Measurements from ENCODE around the gene SCAI.
"Not testable (repeated sequence)": the region's sequence is repeated elsewhere in the genome, so short reads cannot be mapped to it uniquely, and the experiment has no call there.

The SCAI gene

DNA sequence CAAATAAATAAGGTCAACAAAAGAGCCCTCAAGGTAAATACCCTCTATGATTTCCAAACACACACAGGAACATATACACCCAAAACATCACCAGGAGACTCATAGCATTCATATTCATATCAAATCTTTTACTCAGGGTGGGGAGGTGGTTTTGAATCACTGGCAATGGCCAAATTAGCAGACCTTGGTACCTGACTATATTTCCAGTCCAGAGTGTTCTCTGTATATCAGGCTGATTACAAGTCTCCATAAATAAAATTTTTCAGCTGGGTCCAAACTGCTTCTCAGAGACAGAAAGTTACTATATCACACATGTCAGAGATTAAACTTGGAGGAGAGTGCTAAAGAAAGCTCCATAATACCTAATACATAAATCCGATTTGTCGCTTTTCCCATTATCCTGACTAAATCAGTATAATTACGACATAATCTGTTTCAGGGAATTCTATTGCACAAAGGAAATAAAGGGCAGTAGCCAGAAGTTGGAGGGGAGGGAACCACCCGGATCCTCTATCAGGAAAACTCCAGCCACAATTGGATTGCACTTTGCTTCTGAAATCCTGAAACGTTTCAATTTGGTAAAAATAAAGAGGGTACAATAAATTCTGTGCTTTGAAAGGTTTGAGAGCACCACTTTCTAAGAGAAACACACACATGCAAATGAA is 195.5 kb downstream of the SCAI start:
- DNase-seq (ENCODE audit: low read depth), result no peak

DNA sequence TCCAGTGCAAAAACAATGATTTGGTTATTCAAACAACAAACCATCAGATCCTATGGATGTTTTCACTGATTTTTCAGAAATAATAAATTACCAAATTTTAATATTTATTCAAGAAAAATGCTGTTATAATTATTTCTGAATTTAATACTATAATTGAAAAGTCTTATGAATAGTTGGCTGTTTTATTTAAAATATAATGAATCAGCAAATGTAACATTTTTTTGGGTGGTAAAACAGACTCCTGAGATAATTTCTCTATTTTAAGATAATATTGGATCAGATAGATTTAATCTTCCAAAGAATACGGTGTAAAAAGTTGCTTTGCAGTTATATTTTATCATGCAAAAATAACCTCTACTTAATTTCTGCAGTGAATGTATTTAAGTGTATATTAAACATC is 197.2 kb downstream of the SCAI start:
- DNase-seq (ENCODE audit: low read depth), result no peak

DNA sequence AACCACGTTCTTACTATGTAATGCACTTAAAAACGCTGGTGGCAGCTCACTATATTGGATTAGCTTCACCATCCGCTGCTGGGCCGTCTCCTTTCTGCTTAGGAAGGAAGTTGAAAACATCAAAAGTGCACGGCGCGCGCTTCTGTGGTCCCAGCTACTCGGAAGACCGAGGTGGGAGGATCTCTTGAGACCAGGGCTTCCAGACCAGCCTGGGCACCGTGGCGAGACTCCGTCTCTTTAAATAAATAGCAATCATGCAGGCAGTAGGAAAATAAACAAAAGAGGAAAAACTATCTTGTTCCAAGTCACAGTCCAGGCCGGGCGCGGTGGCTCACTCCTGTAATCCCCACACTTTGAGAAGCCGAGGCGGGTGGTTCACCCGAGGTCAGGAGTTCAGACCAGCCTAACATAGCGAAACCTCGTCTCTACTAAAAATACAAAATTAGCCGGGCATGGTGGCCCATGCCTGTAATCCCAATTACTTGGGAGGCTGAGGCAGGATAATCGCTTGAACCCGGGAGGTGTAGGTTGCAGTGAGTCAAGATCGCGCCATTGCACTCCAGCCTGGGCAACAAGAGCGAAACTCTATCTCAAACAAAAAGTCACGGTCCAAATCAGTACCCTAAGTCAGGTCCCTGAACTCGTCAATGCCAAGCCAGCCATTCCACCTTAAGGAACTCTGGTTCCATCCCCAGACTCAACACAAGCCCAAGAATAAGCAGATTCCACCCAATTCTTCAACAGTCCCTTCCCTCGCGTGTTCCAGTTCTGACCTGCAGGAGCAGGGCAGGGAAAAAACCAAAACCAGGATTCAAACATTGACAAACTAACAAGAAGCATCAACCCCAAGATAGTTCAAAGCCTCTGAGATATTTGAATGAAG is 201.4 kb downstream of the SCAI start:
- no peak for DNase-seq (ENCODE audit: low read depth)

DNA sequence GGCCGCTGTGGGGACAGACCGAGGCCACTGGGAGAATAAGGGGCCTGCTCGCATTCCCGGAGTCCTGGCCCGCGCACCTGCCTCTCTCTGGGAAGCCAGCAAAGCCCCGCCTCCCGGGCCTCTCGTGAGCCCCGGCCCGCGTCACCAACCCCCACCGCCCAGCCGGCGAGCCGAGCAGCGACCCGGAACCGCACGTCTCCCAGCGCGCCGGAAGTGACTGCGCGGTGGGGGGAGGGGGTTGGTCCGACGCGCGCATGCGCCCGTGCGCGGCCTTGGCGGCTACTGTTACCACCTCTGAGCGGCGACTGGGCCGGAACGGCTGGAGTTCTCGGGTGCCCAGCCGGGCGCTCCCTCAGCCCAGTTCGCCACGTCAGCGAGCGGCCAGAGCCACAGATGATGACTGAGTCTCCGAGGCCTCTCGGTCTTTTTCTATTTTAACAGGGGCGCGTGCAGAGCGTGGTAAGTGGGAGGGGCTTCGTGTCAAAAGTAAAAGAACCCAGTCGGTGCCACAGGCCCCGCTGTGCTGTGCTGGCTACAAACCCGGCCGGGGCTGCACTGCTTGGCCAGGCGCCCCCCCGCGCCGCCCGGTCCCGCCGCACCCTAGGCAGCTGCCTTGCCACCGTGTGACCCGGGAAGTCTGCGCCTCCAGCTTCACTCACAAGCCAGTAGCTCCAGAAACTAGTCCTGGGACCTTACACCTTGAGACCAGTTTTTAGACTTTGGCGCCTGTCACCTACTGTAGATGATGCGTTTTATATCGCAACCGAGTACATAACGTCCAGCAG is 202.2 kb downstream of the SCAI start, which contains the start of gene GOLGA1:
Gene GOLGA1, minus strand, starts transcription at position 190 of the 785 bp plus-strand sequence. CDS start 2,372 bp downstream, outside the sequence.
- peak; percentile 56 for DNase-seq (ENCODE audit: low read depth)

DNA sequence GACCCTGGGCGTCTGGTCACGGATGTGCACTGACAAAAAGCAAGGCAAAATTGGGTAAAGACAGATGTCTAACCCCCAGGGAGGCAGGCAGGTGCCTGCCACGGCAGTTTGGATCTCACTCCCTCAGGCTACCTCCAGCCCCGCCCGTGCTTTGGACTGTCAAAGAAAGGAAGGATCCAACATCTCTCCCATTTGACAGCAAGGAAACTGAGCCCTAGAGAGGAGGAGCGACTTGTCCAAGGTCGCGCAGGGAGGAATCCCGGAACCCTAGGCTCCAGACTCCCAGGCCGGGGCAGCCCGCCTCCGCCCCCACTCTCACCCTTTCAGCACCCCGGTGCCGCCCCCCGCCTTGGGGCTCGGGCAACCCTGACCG is 202.8 kb downstream of the SCAI start:
- no peak for DNase-seq (ENCODE audit: low read depth)

DNA sequence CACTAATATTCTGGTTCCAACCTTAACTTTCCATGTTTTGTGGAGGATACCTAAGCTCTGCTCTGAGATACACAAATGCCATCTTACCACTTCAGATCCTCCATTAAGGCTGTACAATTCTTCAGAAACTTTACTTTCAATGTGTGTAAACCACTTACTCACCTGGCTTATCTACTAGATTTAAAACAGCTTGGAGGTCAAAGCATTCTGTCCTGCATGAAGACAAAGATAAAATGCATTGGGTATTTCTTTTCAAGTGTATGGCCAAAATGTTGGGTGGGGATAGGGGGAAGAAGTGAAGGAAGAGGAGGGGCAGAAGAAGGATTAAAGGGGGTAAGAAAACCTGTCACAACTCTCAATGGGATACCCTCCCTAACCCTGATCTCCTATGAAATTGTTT is 203.4 kb downstream of the SCAI start:
- DNase-seq (ENCODE audit: low read depth), result no peak

DNA sequence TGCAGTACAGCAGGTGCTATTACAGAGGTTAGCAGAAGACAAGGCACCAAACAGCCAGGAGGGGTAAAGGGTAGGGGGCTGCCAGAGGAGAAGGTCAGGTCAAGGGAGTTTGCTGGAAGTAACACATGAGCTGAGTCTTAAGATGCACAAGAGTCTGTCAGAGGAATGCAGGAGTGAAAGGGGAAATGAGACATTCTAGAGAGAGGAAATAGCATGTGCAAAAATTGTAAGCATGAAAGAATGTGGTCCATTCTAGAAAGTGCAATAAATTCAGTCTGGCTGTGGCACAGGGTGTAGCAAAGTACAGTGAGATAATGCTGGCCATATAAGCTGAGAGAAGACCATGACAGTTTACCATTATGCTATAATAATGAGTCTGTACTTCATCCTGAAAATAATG is 209.0 kb downstream of the SCAI start:
- DNase-seq (ENCODE audit: low read depth), result peak; percentile 58

DNA sequence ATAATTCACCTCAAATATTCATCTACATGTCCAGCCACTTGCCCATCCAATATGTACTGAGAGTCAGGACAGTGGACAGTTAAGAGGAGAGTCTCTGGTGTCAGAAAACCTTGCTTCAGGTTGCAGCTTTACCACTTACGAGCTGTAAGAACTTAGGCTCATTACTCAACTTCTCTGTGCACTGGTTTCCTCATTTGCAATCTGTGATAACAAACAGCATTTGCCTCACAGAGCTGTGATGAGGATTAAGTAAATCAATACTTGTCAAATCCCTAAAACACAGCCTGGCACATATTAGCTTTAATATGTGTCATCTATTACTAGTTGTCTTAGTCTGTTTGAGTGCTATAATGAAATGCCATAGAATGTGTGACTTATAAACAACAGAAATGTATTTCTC is 211.0 kb downstream of the SCAI start:
- DNase-seq (ENCODE audit: low read depth), result no peak

DNA sequence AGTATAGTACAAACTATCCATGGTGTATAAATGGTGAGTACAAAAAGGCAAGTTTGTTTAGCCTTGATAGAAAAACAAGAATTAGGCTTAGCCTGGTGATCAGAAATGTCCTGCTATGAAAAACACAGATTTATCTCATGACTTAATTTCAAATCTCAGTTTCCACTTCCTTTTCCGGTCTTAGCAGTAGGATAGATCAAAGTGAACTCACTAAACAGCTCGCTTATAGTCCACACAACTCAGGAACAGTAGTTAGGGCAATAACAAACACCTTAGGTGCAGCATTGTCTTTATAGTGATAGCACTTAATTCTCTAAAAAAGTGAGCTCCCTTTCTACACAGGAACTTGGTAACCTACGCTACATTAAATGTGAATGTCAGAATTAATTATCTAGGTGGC is 213.9 kb downstream of the SCAI start:
- no peak for DNase-seq (ENCODE audit: low read depth)

DNA sequence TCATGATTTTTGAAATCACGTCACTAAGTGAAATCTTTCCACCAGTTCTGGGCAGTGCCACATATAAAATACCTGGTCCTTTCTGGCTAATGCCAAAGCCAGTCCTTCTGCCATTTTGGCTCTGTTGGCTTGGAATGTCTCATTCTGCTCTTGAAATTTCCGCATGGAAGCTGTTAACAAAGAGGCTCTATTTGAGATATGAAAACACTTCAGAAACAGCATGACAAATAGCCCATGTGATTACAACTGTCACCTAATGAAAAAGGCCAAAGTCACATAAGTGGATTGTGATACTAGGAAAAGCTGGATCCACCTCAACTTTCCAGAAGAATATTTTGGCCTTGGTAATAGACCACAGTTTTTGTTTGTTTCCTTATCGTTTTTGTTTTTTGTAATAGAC is 215.2 kb downstream of the SCAI start:
- no peak for DNase-seq (ENCODE audit: low read depth)

DNA sequence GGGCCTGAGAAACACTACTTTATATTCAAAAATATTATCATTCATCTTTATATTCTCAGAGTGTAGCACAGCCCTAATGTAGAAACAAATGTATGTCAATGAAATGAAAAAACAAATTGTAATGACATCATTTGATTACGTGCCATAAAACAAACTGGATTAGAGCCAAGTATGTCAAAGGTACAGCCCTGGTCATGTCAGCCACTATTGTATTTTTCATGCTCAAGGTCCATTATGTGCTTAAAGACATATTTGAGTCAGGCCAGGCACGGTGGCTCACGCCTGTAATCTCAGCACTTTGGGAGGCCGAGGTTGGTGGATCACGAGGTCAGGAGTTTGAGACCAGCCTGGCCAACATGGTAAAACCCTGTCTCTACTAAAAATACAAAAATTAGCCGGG is 222.9 kb downstream of the SCAI start:
- not testable (repeated sequence) for DNase-seq (ENCODE audit: low read depth)

DNA sequence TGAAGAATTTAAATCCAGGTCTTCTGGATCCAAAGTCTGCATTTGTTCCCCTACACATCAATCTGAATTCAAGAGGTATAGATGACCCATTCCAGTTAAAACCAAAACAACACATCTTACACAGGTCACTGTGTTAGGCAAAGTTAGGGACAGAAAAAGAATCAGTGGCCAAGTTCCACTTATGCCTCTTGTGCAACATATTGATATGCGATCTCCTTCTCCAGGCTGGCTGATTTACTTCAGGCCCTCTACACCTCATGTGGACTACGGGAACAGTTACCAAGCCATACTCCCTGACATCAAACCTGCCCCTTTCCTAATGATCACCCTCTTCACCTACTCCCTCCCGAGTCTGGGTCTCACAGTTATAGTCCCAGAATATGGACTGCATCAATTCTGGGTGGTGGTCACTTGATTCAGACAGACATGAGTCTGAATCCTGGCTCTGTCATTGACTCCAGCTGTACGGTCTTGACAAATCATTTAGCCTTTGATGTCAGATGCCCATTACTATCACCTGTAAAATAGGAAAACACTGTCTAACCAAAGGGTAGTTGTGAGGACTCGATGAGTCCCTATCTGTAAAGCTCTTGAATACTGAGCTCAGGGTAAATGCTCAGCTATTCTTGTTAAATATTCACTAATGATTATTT is 228.4 kb downstream of the SCAI start:
- no peak for DNase-seq (ENCODE audit: low read depth)

DNA sequence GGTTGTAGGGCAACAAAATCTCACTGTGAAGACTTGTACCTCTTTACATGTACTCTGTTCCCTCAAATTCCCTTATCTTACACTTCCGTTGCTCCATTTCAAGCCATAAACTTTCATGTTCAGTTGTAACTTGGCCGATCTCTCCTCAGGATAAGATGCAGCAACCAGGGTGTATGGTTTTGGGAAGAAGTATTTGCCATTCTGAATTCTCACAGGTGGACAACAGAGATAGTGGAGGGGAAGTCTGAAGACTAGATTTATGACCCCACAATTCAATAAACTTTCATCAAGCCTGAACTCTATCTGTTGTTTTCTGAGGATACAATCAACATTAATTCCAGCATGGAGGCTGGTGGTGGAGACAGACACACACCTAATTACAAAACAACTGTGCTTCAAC is 229.9 kb downstream of the SCAI start:
- DNase-seq (ENCODE audit: low read depth), result no peak

DNA sequence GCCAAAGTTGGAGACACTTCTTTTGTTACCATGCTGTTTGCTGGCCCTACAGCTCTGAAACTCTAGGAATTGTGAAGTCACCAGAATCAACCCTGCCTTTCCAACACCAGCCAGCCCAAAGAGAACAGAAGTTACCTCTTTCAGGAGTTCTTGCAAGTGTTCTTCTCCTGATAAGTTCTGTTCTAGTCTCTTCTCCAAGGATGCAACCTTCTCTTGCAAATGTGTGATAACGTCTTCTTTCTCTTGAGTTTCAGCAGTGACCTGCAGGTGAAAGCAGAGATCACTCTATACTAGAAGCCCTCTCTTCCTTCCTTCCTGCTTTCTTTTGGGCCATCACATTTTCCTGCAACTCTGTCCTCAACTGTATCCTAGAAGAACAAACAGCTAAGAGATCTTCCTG is 231.6 kb downstream of the SCAI start:
- no peak for DNase-seq (ENCODE audit: low read depth)

DNA sequence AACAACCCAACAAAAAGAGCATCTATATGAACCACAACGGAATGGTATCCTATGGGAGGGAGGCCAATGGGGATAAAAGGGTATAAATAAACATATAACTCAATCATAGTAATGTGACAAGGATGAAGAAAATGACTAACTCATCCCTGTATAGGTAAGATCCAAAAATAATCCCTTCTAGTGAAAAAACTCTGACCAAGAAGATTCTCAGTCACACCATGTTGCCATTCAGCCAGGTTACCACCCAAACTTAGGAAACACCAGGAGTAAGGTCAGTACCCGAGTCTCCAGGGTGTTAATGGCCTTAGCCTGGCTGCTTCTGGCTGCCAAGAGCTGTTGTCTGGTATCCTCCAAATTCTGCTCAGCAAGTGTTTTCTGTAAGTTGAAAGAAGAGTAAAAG is 235.2 kb downstream of the SCAI start:
- no peak for DNase-seq (ENCODE audit: low read depth)

DNA sequence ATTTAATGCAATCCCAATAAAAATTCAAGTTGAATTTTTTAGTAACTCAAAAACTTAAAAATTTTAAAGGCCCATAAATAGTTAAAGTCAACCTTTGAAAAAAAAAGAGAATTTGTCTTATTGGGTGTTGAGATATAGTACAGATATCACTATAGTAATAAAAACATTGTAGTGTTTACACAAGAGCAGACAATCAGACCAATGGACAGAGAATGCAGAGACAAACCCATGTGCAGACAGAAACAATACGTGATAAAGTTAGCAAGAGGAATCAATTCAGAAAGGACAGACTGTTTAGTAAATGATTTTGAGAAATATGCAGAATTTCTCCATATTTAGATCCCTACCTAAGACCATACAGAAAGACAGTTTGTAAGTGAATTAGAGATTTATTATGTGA is 236.4 kb downstream of the SCAI start:
- no peak for DNase-seq (ENCODE audit: low read depth)

DNA sequence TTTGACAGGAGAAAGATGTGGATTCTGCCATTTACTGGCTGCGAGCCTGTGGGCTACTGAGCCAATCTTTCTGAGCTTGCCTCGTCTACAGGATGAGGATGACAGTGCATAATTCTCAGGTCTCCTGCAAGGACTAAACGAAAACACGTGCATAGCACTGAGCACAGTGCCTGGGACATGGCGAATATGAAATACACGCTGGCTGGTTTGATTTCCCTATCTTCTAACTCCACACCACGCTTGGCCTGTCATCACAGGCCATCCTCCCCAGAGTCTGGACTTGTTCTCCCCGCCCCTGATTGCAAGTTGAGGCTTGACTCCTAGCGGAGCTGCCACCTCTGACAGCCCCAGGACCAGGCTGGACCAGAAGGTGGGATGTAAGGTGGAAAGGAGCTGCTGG is 243.5 kb downstream of the SCAI start:
- DNase-seq (ENCODE audit: low read depth), result no peak

DNA sequence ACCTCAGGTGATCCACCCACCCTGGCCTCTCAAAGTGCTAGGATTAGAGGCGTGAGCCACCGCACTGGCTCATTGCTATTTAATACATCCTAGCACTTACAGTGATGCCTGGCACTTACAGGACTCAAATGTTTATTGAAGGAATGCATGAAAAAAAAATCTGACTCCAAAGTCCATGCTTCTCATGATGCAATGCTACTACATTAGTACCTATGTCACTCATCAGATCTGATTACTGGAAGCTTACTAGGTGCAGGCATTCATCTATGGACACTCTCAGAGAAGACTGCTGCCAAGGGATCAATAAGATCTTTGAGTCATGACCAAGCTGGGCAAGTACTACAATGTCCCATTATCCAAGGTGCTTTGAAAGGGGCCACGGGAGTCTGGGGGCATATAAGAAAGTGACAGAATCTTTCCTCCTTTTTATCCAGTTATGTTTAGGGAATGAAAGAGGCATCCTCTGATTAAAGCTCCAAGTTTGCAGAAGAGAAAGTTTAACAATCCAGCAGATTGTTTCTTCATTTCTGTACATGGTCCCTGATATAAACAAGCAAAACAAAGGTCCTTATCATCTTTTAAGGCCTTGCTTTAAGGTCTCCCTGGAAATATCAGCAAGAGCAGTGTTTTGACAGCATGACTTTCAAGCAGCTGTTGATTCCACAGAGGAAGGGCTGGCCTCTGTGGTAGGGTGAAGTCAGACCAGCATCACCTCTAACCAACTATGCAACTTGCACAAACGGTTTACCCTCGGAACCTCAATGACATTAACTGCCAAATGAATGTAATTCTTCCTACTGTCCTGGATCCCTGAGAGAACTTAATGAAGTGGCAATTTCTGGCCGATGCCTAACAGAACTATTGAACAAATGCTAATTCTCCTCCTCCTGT is 245.5 kb downstream of the SCAI start:
- no peak for DNase-seq (ENCODE audit: low read depth)

DNA sequence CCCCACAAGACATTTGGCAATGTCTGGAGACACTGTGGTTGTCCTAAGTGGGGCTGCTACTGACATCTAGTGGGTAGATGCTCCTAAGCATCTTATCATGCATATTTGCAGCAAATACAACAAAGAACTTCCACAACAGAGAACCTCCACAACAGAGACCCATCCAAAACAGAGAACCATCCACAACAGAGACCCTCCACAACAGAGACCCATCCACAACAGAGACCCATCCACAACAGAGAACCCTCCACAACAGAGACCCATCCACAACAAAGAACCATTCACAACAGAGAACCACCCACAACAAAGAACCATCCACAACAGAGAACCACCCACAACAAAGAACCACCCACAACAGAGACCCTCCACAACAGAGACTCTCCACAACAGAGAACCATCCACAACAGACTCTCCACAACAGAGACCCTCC is 248.6 kb downstream of the SCAI start:
- no peak for DNase-seq (ENCODE audit: low read depth)

DNA sequence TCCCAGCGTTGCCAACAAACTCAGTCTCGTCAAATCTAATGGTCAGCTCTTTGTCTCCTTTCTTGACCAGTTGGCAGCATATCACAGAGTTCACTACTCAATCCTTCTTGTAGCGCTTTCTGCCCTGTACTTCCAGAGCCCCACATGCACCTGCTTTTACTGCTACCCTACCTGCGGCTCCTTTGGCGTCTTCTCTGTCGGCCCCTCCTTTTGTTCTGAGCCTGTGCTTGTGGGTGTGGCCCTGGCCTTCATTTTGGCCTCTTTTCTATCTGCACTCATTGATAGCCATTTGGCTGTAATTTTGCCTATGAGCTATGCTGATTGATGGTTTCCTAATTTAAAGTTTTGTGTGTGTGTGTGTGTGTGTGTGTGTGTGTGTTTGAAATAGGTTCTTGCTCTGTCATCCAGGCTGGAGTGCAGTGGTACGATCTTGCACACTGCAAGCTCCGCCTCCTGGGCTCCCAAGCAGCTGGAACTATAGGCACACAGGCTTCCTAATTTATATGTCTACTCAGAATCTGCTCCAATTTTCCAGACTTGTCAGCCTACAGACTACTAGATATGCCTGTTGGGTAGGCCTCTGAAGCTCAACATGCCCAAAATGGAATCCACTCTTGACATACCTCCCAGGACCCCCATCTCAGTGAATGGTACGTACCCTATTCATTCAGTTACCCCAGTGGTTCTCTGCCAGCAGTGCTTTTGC is 249.1 kb downstream of the SCAI start:
- no peak for DNase-seq (ENCODE audit: low read depth)
